Endothelial cell (in vitro differentiated cells): ENCODE results near the gene ACY1. TPM values are rescaled to one million over a fixed set of nuclear protein-coding genes. Genes with fewer than 3 reads are reported as not detected.

Experiments
- DNase-seq: peaks from one replicate; pipeline ENCODE4 v3.0.0; 2021; ENCODE audit warnings: low spot score
- H3K27ac Mint-ChIP-seq: one replicate; pipeline ENCODE4 v1.8.0; 2021; ENCODE audit warnings: mixed read lengths, inconsistent platforms; ENCODE audit not compliant: unreplicated experiment
- H3K27me3 Mint-ChIP-seq: one replicate; pipeline ENCODE4 v1.8.0; 2021; ENCODE audit warnings: mild to moderate bottlenecking, moderate library complexity, mixed read lengths, inconsistent platforms; ENCODE audit not compliant: unreplicated experiment
- H3K36me3 Mint-ChIP-seq: one replicate; pipeline ENCODE4 v1.8.0; 2021; ENCODE audit warnings: mild to moderate bottlenecking, low read depth, mixed read lengths, inconsistent platforms; ENCODE audit not compliant: unreplicated experiment
- H3K4me1 Mint-ChIP-seq: one replicate; pipeline ENCODE4 v1.8.0; 2021; ENCODE audit warnings: mild to moderate bottlenecking, mixed read lengths, inconsistent platforms; ENCODE audit not compliant: unreplicated experiment
- H3K4me3 Mint-ChIP-seq: one replicate; pipeline ENCODE4 v1.8.0; 2021; ENCODE audit warnings: mild to moderate bottlenecking, mixed read lengths, inconsistent platforms; ENCODE audit not compliant: unreplicated experiment
- H3K9me3 Mint-ChIP-seq: one replicate; pipeline ENCODE4 v1.8.0; 2021; ENCODE audit warnings: mixed read lengths, inconsistent platforms; ENCODE audit not compliant: unreplicated experiment
- total RNA-seq: library from RNA; stranded (reverse); fragmentation: NEBNext Ultra II Directional; extraction: Animal tissue kit (Norgen Biotek cat#: 25700); gene quantifications from one replicate; pipeline ENCODE4 v1.2.1, GENCODE V29; 2021; ENCODE audit not compliant: unreplicated experiment
- TF ChIP-seq, protein P1 (sequence below): fragments of 200-600 bp; sonication (generic); IDR thresholded peaks from one replicate; pipeline ENCODE4 v1.5.0; 2021; ENCODE audit warnings: antibody characterized with exemption; ENCODE audit not compliant: unreplicated experiment

ACY1 gene
- total RNA-seq, 1 donor from 2014 or later: 19.8 TPM

DNA sequence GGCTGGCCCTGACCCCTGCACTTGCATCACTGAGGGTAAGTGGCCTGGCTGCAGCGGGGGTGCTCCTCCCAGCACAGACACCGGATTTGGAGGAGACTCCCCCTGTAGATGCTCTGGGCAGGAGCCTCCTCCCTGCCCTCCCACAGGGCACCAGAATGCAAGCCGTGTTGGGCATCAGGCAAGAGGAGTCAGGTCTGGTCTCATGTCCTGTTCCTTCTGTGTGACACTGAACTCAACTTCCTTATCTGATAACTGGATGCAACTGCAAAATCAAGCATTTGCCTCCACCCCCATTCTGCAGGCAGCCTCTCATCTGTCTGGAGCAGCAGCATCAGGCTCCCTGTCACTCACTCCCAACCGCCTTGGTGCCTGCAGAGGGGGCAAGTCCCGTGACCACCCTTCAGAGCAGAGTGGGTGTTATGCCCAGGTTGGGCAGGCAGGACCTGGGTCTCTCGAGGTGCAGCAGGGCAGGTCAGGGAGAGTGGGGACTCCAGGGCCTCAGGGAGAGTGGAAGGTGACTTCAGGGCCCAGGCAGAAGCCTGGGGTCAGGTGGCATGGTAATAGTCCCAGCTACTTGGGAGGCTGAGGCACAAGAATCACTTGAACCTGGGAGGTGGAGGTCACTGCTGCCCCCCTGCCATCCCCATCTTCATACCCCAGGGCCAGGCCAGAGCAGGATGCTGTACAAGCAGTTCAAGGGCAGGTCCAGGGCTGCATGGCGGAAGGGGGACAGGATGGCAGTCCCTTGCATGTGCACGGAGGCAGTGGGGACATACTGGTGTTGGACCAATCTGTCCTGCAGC, 22.9 kb downstream of the ACY1 start:
- H3K4me1 Mint-ChIP-seq: peaks cover 17% of the 10 kb centered on the region
- no peaks in the 10 kb centered on the region for H3K36me3 Mint-ChIP-seq
- TF ChIP-seq, protein P1, sequence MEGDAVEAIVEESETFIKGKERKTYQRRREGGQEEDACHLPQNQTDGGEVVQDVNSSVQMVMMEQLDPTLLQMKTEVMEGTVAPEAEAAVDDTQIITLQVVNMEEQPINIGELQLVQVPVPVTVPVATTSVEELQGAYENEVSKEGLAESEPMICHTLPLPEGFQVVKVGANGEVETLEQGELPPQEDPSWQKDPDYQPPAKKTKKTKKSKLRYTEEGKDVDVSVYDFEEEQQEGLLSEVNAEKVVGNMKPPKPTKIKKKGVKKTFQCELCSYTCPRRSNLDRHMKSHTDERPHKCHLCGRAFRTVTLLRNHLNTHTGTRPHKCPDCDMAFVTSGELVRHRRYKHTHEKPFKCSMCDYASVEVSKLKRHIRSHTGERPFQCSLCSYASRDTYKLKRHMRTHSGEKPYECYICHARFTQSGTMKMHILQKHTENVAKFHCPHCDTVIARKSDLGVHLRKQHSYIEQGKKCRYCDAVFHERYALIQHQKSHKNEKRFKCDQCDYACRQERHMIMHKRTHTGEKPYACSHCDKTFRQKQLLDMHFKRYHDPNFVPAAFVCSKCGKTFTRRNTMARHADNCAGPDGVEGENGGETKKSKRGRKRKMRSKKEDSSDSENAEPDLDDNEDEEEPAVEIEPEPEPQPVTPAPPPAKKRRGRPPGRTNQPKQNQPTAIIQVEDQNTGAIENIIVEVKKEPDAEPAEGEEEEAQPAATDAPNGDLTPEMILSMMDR: no peak
- no peak overlapping the region for H3K4me3 Mint-ChIP-seq
- H3K27me3 Mint-ChIP-seq: peaks cover 12% of the 10 kb centered on the region
- H3K9me3 Mint-ChIP-seq: no peaks in the 10 kb centered on the region
- no peak for DNase-seq
- H3K27ac Mint-ChIP-seq: no peak overlapping the region

DNA sequence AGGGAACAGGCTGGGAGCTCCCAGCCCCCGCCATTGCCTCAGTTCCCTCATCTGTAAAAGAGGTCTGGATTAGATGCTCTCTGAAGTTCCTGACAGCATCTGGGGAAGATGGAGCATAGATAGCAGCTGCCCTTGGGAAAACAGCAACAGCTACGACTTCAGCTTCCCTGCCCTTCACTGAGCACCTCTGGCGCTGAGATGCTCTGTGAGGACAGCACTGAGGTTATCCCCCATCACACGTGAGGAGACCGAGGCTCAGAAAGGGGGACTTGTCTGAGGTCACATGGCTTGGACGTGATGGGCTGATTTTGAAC, 23.4 kb downstream of the ACY1 start:
- Mint-ChIP-seq H3K27me3 (peaks cover 11% of the 10 kb centered on the region), H3K27ac (no peak overlapping the region), H3K9me3 (no peaks in the 10 kb centered on the region), H3K36me3 (no peaks in the 10 kb centered on the region), H3K4me3 (no peak overlapping the region), H3K4me1 (peaks cover 17% of the 10 kb centered on the region)
- TF ChIP-seq, protein P1: no peak
- DNase-seq: no peak

DNA sequence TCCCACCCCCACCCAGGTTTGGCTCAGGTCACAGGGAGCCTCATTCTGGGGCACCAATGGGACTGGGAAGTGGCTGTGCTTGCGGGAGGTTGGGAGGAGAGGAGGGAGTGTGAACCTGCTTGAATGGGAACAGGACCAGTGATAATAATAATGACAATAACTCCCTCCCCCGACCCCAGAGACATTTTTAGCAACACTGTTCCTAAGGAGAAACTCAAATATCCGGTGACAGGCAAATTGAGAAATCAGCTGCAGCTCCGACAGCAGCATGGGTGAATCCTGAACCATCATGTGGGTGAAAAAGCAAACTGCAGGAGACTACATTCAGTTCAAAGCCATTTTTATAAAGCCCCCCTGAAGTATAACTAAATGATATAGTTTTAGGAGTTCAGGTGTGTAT, 24.0 kb downstream of the ACY1 start:
- Mint-ChIP-seq H3K36me3 (no peaks in the 10 kb centered on the region), H3K9me3 (no peaks in the 10 kb centered on the region), H3K4me3 (no peak overlapping the region), H3K27ac (no peak overlapping the region), H3K4me1 (peaks cover 18% of the 10 kb centered on the region), H3K27me3 (peaks cover 7% of the 10 kb centered on the region)
- TF ChIP-seq, protein P1: no peak
- no peak for DNase-seq

DNA sequence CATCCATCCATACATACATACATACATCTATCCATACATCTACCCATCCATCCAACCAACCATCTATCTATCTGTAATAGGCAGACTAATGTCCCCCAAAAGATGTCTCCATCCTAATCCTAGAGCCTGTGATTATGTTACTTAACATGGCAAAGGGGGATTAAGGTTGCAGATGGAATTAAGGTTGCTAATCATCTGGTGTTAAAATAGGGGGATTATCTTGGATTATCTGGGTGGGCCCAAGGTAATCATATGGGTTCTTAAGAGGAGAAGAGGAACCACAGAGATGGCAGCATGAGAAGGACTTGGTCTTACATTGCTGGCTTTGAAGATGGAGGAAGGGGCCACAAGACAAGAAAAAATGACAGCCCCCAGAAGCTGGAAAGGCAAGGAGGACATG, 27.1 kb downstream of the ACY1 start:
- H3K4me3 Mint-ChIP-seq: no peak overlapping the region
- no peaks in the 10 kb centered on the region for H3K36me3 Mint-ChIP-seq
- peaks cover 40% of the 10 kb centered on the region for H3K4me1 Mint-ChIP-seq
- no peak overlapping the region for H3K27ac Mint-ChIP-seq
- DNase-seq: no peak
- H3K27me3 Mint-ChIP-seq: peaks cover 6% of the 10 kb centered on the region
- no peaks in the 10 kb centered on the region for H3K9me3 Mint-ChIP-seq
- TF ChIP-seq, protein P1: no peak

DNA sequence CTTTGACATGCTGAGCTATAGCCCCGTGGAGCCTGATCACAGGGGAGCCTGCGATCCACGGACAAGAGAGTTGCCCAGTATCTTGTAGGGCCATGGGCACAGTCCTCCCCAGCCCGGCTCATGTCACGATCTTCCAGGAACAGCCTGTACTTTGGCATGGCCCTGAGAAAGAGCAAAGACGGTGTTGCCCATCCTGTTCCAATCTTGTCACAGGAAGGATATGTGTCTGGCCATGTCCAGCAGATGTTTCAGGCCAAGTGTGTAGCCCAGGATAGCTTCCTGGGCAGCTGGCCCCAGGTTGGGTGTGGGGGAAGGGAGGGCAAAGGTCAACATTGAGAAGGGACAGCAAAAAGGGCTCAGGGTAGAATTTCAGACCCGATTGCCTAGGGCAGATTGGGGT, 29.4 kb downstream of the ACY1 start:
- TF ChIP-seq, protein P1: no peak
- Mint-ChIP-seq H3K36me3 (no peaks in the 10 kb centered on the region), H3K4me3 (no peak overlapping the region), H3K9me3 (no peaks in the 10 kb centered on the region), H3K27ac (peak overlapping the region; percentile 37), H3K27me3 (peaks cover 3% of the 10 kb centered on the region), H3K4me1 (peaks cover 39% of the 10 kb centered on the region)
- DNase-seq: no peak
